ENCODE measurements around the gene ADAM12.

The ADAM12 gene

DNA sequence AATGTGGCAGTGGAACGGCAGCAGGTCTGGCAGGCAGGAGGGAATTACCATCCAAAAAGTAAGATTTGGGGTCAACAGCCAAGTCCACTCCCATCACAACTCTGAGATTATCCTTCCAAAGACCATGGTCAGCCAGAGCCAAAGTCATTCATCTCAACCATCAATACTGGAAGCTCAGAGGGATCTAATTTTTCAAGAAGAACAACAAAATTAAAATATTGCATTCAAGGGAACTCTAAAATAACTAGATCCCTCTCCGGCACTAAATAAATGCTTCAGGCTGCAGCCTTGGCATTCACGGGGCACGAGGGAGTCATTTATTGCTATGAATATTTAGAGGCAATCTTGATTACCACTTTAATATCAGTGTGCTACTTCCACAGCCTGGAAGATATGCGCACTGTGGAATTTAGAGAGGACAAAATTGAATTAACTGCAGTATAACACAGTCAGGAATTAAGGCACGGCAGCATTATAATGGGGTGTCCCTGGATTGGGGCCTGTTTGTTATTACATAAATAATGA, 102.0 kb downstream of the ADAM12 start:
- H3K9me3 ChIP-seq (ENCODE audit: low read depth, low read length): no peaks in the 10 kb centered on the region
- H3K9ac ChIP-seq (ENCODE audit: insufficient read length): no peak overlapping the region
- no peak overlapping the region for H3K4me3 ChIP-seq
- no peak overlapping the region for H3K27ac ChIP-seq
- DNase-seq (ENCODE audit: low read depth, low spot score): no peak
- no peaks in the 10 kb centered on the region for H3K36me3 ChIP-seq (ENCODE audit: insufficient read depth, low read length)
- TF ChIP-seq EZH2 (IDR thresholded peaks at IDR 0.05) (no peak), FOXP2 (optimal IDR thresholded peaks at IDR 0.05; ENCODE audit: control extremely low read depth, extremely low read length, insufficient read depth) (no peak), POLR2AphosphoS5 (IDR thresholded peaks at IDR 0.05; ENCODE audit: borderline replicate concordance, low read depth, low read length) (no peak)

DNA sequence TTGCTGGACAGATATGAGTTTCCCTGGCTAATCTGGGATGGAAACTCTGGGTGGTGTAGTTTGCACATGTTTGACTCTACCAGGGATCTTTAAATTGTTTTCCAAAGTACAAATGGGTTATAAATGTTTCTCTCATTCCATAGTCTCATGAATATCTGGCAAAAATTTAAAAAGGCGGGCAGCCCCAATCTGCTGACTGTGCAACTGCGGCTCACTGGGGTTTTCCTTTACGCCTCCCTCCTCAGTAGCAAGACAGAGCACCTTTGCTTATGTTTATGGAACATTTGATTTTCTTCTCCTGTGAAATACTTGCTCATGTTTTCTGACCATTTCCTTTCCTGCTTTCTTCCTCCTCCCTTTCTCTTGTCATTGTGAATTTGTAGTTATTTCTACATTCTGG, 105.0 kb downstream of the ADAM12 start:
- no peak for TF ChIP-seq EZH2 (IDR thresholded peaks at IDR 0.05)
- no peak for TF ChIP-seq POLR2AphosphoS5 (IDR thresholded peaks at IDR 0.05; ENCODE audit: borderline replicate concordance, low read depth, low read length)
- no peak for TF ChIP-seq FOXP2 (optimal IDR thresholded peaks at IDR 0.05; ENCODE audit: control extremely low read depth, extremely low read length, insufficient read depth)
- DNase-seq (ENCODE audit: low read depth, low spot score): no peak
- H3K4me3 ChIP-seq: no peak overlapping the region
- no peak overlapping the region for H3K9ac ChIP-seq (ENCODE audit: insufficient read length)
- no peaks in the 10 kb centered on the region for H3K9me3 ChIP-seq (ENCODE audit: low read depth, low read length)
- no peaks in the 10 kb centered on the region for H3K36me3 ChIP-seq (ENCODE audit: insufficient read depth, low read length)
- H3K27ac ChIP-seq: no peak overlapping the region

DNA sequence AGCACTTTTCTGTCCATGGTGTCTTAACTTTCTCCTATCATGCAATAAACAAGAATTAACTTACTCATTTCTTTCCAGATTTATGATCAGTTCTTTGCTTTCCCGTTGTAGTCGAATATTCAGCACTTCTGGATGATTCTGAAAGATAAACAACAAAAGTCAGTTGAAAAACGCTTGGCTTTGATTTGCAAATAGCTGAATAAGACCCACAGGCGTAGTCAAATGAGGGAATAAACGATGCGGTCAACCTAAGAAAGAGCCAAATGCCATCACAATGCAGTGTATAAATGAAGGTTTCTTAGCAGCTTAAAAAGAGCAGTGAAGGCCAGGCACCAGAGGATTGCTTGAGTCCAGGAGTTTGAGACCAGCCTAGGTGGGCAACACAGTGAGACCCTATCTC, 109.4 kb downstream of the ADAM12 start:
- Histone ChIP-seq H3K4me3 (no peak overlapping the region), H3K27ac (no peak overlapping the region), H3K9ac (ENCODE audit: insufficient read length) (no peak overlapping the region), H3K36me3 (ENCODE audit: insufficient read depth, low read length) (no peaks in the 10 kb centered on the region), H3K9me3 (ENCODE audit: low read depth, low read length) (no peaks in the 10 kb centered on the region)
- DNase-seq (ENCODE audit: low read depth, low spot score): no peak
- TF ChIP-seq FOXP2 (optimal IDR thresholded peaks at IDR 0.05; ENCODE audit: control extremely low read depth, extremely low read length, insufficient read depth) (no peak), POLR2AphosphoS5 (IDR thresholded peaks at IDR 0.05; ENCODE audit: borderline replicate concordance, low read depth, low read length) (no peak), EZH2 (IDR thresholded peaks at IDR 0.05) (no peak)

DNA sequence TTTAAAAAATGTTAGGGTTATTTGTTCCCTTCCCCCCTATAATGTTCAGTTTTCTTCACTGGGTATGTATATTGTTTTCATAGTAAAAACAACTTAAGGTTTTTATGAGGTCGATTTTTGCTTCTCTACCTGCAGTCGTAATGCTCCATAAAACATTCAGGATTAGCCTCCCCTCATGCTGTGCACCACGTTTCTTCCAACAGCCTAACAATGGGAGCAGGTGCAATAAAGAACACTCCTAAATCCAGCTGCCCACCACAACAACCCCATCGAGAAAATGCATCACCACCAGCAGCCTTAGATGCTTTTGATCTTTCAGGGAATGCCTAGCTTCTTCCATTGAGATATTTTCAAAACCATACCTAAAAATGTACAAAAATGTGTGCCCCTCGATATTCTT, 111.1 kb downstream of the ADAM12 start:
- Histone ChIP-seq H3K9ac (ENCODE audit: insufficient read length) (no peak overlapping the region), H3K27ac (no peak overlapping the region), H3K4me3 (no peak overlapping the region), H3K9me3 (ENCODE audit: low read depth, low read length) (no peaks in the 10 kb centered on the region), H3K36me3 (ENCODE audit: insufficient read depth, low read length) (no peaks in the 10 kb centered on the region)
- no peak for TF ChIP-seq EZH2 (IDR thresholded peaks at IDR 0.05)
- no peak for TF ChIP-seq FOXP2 (optimal IDR thresholded peaks at IDR 0.05; ENCODE audit: control extremely low read depth, extremely low read length, insufficient read depth)
- no peak for TF ChIP-seq POLR2AphosphoS5 (IDR thresholded peaks at IDR 0.05; ENCODE audit: borderline replicate concordance, low read depth, low read length)
- DNase-seq (ENCODE audit: low read depth, low spot score): no peak

DNA sequence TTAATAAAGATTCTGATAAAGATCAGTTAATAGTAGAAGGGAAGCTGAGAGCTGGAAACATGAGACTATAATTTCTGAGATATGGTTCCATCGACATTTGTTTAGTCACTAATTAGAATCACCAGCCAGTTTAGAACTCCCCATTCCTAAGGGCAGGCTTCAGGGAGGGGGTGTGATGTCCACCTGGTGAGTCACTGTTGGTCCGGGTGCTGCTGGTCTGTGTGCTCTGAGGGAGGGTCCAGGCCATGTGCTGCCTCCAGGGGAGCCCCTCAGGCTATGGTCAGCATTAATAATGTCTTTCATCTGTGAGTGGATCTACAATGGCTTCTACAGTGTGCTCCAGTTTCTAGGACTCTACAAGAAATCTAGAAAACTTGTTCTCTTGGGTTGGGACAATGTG, 115.8 kb downstream of the ADAM12 start:
- TF ChIP-seq EZH2 (IDR thresholded peaks at IDR 0.05): no peak
- Histone ChIP-seq H3K36me3 (ENCODE audit: insufficient read depth, low read length) (no peaks in the 10 kb centered on the region), H3K9me3 (ENCODE audit: low read depth, low read length) (no peaks in the 10 kb centered on the region), H3K27ac (no peak overlapping the region), H3K9ac (ENCODE audit: insufficient read length) (no peak overlapping the region), H3K4me3 (no peak overlapping the region)
- no peak for DNase-seq (ENCODE audit: low read depth, low spot score)

DNA sequence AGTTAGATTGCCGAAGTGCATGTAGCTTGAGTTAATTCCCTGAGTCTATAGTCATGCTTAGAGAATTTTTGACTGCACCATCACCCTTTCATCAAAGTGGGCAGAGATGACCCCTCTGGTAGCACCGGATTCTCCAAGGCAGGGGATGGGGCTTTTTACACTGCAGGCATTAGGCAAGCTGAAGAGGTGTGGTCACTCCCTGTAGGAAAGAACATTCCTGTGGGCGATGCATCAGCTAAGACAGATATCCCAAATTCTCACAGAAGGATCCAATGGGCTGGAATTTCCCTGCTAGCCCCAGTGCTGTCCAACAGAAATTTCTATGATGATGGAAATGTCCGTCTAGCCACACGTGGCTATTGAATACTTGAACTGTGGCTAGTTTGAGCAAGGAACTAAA, 118.2 kb downstream of the ADAM12 start:
- Histone ChIP-seq H3K36me3 (ENCODE audit: insufficient read depth, low read length) (no peaks in the 10 kb centered on the region), H3K27ac (no peak overlapping the region), H3K9ac (ENCODE audit: insufficient read length) (no peak overlapping the region), H3K4me3 (no peak overlapping the region), H3K9me3 (ENCODE audit: low read depth, low read length) (no peaks in the 10 kb centered on the region)
- DNase-seq (ENCODE audit: low read depth, low spot score): no peak
- no peak for TF ChIP-seq POLR2AphosphoS5 (IDR thresholded peaks at IDR 0.05; ENCODE audit: borderline replicate concordance, low read depth, low read length)
- TF ChIP-seq FOXP2 (optimal IDR thresholded peaks at IDR 0.05; ENCODE audit: control extremely low read depth, extremely low read length, insufficient read depth): no peak
- no peak for TF ChIP-seq EZH2 (IDR thresholded peaks at IDR 0.05)

DNA sequence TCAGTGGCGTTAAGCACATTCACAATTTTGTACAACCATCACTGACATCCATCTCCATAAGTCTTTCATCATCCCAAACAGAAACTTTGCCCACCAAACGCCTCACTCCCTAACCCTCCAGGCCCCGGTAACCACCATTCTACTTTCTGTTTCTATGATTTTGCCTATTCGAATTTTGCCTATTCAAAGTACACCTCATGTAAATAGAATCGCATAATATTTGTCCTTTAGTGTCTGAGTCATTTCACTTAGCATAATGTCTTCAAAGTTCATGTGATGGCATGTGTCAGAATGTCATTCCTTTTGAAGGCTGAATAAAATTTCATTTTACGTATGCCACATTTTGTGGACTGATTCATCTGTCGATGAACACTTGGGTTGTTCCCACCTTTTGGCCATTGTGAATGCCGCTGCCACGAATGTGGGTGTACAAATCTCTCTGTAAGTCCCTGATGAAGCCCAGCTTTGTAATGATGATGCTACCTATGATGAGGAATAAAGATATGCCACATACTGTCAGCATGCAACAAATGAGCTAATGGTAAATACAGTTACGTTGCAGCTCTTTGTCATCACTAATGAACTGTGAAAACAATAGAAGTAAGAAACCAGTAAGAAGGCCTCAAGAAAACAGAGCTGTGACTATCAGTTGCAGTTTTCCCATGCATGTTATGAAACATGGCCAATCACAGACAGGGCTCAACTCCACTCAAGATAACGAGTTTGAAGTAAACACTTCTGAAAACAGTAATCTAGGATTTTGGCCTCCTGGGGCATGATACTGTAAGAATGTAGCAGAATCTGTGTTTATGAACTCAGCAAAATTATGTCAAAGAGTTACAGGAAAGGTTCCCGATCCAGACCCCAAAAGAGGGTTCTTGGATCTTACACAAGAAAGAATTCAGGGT, 120.0 kb downstream of the ADAM12 start:
- Histone ChIP-seq H3K27ac (no peak overlapping the region), H3K4me3 (no peak overlapping the region), H3K36me3 (ENCODE audit: insufficient read depth, low read length) (no peaks in the 10 kb centered on the region), H3K9me3 (ENCODE audit: low read depth, low read length) (no peaks in the 10 kb centered on the region), H3K9ac (ENCODE audit: insufficient read length) (no peak overlapping the region)
- no peak for DNase-seq (ENCODE audit: low read depth, low spot score)
- TF ChIP-seq POLR2AphosphoS5 (IDR thresholded peaks at IDR 0.05; ENCODE audit: borderline replicate concordance, low read depth, low read length) (no peak), FOXP2 (optimal IDR thresholded peaks at IDR 0.05; ENCODE audit: control extremely low read depth, extremely low read length, insufficient read depth) (no peak), EZH2 (IDR thresholded peaks at IDR 0.05) (no peak)

DNA sequence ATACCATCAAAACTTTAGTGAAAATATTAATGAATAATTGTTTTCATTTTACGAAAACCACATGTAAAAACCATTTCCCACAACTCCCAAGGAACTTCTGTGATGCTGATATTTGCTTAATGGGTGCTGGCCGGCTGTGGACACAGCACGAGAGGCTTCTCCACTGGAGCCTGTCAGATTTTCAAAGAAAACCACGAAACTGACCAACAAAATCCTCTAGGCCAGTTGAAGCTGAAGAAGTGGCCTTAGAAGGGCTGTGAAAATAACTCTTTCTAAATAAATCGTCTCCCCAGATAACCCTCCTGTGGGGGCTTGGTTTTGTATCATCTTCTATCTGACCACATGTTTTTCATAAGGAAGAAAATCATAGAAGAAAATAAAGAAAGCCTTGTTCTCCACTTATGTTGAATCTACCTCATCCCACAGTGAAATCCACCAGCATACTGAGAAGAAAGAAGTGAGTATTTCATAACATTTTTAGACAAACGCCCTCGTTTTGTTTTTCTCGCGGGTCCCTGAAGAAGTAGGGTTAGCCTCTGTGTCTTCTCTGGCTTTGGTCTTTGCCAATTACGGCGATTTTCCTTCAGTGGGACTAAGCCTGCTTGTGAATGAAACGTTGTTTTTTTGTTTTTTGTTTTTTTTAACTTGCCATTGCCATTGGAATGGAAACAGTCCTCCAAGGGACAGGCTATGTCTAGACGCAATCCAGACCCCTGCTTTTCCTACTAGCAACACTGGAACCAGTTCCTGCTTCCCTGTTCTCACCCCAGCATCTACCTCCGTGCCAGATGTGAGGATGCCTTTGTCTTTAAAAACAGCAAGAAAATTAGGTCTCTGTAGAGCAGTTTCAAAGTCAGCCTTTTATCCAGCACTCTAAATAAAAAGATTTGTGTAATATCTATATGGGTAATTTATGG, 123.9 kb downstream of the ADAM12 start:
- no peak for DNase-seq (ENCODE audit: low read depth, low spot score)
- Histone ChIP-seq H3K9me3 (ENCODE audit: low read depth, low read length) (no peaks in the 10 kb centered on the region), H3K9ac (ENCODE audit: insufficient read length) (no peak overlapping the region), H3K27ac (no peak overlapping the region), H3K4me3 (no peak overlapping the region), H3K36me3 (ENCODE audit: insufficient read depth, low read length) (no peaks in the 10 kb centered on the region)
- TF ChIP-seq EZH2 (IDR thresholded peaks at IDR 0.05) (no peak), FOXP2 (optimal IDR thresholded peaks at IDR 0.05; ENCODE audit: control extremely low read depth, extremely low read length, insufficient read depth) (no peak), POLR2AphosphoS5 (IDR thresholded peaks at IDR 0.05; ENCODE audit: borderline replicate concordance, low read depth, low read length) (no peak)

Measured in SK-N-MC (cell line).